Measurements from ENCODE around the gene PPP2R2B.

Gene PPP2R2B

DNA sequence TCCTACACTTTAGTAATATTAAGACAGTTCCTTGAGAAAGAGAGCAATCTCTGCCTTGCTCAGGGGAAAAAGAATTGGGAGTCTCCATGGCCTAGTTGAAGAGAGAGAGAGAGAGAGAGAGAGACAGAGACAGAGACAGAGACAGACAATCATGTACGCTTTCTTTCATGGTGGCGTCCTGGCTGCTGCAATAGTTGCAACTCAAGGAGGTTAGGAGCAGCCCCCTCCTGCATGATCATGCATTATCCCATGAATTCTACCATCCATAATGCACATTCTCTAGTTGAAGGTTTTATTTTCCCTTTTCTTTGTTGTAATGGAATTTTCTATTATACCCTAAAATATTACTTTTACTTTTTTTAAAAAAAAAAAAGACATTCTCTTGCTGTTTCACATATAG is 50.7 kb downstream of the PPP2R2B start:
- no peak for DNase-seq (ENCODE audit: low spot score)

DNA sequence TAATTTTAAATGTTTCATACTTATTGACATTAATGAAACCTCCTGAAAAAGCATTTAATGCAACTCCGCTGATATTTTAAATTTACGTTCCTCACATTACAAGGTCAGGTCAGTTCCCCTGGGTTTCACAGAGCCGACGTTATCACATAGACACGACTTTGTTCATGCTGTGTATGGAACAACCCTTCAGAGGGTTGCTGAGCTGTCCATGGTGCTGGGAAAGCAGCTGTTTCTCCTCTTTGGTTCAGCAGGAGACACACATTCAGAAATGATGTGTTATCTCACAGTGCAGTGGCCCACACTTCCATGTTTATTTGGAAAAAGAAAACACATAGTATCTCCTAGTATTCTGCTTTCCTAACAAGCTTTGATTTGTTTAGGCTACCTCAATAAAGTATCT is 53.5 kb downstream of the PPP2R2B start:
- peak; percentile 18 for DNase-seq (ENCODE audit: low spot score)

- DNase-seq (ENCODE audit: low spot score): no peak
These were observed 56.8 kb downstream of the PPP2R2B start for GRCh38 chr5:146821732-146822131.

GRCh38 chr5:146820987-146821386 is 57.6 kb downstream of the PPP2R2B start:
- DNase-seq (ENCODE audit: low spot score): no peak

DNA sequence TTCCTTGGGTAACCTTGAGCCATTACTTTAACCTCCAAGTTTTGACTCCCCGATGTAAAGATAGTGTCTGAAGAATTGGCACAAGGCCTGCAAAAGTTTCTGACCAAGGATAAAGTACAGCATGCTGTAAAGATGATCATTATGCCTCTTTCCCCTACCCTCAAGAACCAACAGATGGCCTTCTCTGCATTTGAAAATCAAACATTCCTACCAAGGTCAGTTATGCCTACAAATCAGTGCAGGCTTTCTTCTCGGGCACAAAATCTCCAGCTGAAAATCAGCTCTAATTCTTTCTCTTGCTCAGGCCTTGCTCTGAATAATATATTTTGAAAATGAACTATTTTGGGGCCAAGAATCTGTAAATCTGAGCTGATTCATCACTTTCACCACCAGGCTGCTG is 59.7 kb downstream of the PPP2R2B start:
- no peak for DNase-seq (ENCODE audit: low spot score)

DNA sequence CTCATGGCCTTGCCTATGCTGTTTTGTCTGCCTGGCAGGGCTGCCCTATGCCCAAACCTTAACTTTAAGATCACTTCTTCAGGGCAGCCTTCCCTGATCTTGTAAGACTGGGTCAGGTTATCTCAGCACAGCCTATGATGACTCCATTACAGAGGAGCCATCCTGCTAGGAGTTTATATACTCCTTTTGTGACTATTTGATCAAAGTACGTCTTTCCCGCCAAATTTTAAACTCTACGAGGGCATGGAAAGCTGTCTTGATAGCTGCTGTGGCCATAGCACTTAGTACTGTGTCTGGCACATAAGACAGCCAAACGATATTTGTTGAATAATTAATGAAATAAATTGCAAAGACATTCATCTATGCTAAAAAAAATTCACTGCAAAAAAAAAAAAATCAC is 60.6 kb downstream of the PPP2R2B start:
- DNase-seq (ENCODE audit: low spot score): no peak

- DNase-seq (ENCODE audit: low spot score): no peak
These were observed 61.7 kb downstream of the PPP2R2B start for GRCh38 chr5:146816775-146817387.

- no peak for DNase-seq (ENCODE audit: low spot score)
These were observed 63.1 kb downstream of the PPP2R2B start for GRCh38 chr5:146815411-146815810.

DNA sequence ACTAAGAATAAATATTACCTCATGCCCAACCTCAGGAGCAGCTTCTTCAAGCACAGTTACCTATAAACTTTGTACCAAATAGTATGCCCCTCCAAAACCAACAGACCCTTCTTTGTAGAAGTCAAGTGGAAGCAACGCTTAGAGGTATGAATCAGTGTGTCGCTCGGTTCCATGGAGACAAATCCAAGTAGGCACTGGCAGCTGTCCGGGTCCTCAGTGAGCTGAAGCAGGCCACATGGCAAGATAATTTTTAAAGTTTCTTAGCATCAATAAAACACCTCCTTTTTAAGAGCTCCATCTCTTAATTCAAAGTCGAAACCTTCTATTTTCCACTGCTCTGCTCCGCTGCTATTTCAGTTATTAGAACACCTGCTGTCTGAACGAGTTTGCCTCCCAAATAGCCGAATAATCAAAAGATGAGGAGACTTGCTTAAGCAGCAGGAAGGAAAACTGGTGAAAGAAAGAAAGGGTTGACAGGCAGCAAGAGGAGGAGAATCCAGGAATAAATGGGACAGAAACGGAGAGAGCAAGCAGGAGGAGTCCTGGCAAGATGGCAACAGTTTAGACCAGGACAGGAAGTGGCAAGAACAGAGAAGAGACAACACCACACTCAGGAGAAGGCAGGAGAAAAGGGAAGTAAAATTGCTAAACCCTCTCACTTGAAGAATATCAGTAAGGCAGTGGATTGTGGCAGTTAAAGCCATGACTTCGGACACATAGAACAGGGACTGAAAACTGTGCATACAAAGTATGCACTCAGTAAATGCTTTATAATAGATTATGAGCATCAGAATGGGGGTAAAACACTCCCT is 65.0 kb downstream of the PPP2R2B start:
- peak; percentile 55 for DNase-seq (ENCODE audit: low spot score)

DNA sequence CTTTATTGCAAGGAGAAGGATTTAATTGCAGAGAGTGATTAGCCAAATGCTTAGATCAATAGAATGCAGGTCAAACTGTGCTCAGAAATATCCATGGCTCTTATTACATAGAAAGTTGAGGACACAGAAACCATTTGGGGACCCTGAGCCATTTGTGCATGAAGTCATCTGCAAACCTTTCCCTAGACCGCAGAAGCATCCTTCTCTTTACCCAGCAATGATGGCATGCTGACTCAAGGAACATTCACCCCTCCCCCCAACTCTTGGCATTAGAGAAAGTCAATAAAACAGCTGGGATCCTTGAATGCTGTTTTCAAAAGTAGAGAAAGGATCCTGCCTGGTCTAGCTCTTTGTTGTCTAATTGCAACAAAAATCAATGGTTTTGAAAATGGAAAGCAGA is 73.5 kb downstream of the PPP2R2B start:
- DNase-seq (ENCODE audit: low spot score): no peak

GRCh38 chr5:146802945-146803522 is 75.5 kb downstream of the PPP2R2B start:
- no peak for DNase-seq (ENCODE audit: low spot score)

DNA sequence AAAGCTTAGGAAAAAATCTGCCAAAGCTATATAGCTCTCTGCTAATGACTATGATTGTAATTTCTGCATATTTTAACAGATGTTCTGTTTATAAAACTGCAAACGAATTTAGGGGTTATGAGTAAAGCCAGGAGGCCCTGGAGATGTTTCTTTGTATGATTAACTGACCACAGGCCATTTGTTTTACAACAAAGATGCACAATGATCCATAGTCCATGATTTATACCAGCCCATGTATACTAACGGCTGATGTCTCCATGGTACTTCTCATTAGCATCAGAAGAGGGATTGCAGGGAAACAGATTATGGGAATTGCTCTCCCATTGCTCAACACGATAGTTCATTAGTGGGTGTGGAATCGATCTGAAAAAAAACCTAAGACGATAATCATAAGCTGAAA is 78.9 kb downstream of the PPP2R2B start:
- no peak for DNase-seq (ENCODE audit: low spot score)

DNA sequence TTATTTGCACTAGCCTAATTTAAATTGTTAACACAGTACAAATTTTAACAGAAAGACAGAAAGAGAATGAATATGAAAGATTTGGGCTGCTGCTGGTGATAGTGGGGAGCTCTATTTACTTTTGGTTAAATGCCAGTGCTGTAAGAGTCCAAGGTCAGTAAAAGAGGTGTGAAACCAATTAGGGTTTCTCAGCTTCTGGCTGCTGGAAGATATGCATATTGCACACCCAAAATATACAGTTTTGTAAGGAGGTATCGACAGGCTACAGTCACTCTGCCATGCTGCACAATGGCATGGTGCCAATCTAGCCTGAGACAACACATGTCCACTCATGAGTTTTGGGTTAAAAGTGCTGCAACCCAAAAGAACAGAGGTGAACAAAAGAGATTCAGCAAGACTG is 79.3 kb downstream of the PPP2R2B start:
- DNase-seq (ENCODE audit: low spot score): no peak

DNA sequence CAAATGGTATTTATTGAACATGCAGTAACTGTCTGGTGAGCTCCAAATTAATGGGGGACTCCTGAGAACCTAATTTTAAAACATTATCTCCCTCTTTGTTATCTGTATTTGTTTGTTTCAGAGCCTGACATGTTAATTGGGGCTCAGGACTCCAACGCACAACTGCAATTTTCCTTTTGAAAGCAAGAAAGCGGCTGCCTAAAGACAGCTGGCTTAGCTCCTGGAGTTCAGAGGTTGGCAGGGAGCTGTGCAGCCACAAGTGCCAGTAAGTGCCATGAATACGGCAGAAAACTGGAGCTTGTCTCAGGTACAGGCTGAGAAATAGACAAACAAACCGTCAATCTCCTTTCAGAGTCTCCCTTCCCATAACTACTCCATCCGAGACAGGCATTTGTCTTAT is 80.9 kb downstream of the PPP2R2B start:
- peak; percentile 37 for DNase-seq (ENCODE audit: low spot score)

DNA sequence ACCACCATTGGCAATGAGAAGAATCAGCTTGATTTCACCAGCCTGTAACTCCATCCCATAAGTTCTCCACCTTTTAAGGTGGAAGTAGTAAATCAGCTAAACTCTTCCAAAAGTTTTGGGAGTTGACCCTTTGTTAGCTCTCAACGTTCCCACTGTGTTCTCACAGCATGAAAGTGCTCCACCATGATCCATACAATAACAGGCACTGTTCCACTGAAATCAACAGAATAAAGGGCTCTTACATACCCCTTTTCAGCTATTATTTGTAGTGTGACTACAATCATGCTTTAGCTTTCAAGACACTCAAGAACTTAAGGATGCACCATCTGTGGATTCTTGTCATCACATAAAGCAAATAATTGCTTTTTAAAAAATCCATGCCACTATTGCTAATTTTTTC is 81.6 kb downstream of the PPP2R2B start:
- DNase-seq (ENCODE audit: low spot score): no peak

- DNase-seq (ENCODE audit: low spot score): no peak
These were observed 82.4 kb downstream of the PPP2R2B start for GRCh38 chr5:146796144-146796543.

DNA sequence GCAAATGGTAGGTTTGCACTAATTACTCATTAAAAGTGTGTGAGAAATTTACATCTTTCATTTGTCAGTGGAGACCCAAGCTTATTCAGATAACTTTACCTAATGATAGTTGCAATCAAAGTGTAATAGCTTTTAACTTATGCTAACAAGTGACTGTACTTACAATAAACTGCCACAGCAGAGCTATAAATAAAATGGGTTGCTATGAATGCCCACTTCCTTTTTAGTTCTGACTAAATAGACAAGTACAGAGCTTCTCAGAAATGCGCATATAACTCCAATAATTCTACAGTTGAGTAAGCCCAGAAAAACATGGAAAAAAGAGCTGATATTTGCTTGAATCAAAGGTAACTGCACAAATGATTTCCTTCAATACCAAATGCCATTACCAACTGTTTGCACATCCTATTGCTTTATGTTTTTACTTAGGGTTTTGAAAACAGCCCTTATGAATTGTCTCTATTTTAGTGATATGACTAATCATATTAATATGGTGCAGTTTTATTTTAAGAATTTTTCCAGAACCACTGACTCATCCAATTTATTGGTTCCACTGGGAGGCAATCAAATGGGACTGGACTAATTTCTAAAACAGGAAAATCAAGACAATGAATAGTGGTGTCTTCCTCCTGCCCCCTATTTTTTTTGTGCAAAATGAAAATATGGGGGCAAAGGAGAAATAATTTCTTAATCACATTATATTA is 84.1 kb downstream of the PPP2R2B start:
- DNase-seq (ENCODE audit: low spot score): no peak

DNA sequence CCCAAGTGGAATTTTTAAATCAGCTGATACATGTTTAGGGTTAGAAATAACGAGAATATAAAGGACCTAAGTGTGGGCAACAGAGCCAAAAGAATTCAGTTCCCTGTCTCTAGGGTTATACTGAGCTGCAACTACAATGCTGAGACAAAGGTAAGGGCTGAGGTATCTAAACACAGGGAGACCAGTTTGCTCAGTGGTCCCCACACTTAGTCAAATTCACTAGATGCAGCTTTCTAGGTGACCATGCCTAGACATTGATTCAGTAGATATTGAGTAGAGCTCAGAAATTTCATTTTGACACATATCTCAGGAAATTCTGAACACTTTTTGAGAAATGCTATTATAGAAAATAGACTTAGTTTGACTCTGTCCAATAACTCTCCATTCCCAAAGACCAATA is 84.8 kb downstream of the PPP2R2B start:
- no peak for DNase-seq (ENCODE audit: low spot score)

- DNase-seq (ENCODE audit: low spot score): no peak
These were observed 87.1 kb downstream of the PPP2R2B start for GRCh38 chr5:146791471-146791870.

- DNase-seq (ENCODE audit: low spot score): peak; percentile 64
These were observed 88.6 kb downstream of the PPP2R2B start for GRCh38 chr5:146789712-146790653.

- no peak for DNase-seq (ENCODE audit: low spot score)
These were observed 89.7 kb downstream of the PPP2R2B start for GRCh38 chr5:146788898-146789297.

DNA sequence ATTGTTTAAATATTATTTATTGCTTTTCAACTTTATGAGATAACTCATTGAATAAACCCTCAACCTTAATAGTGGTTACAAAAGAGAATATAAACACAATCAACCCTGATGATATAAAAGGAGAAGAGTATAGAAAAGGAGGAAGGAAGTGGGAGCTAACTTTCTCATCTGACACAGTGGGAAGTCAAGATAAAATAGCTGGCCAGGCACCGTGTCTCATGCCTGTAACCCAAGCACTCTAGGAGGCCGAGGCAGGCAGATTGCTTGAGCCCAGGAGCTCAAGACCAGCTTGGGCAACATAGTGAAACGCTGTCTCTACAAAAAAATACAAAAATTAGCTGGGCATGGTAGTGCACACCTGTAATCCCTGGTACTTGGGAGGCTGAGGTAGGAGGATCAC is 93.5 kb downstream of the PPP2R2B start:
- DNase-seq (ENCODE audit: low spot score): peak; percentile 55
